ENCODE results near the gene GALNT2.

The GALNT2 gene

GRCh38 chr1:230279583-230279945, 212.5 kb downstream of the GALNT2 start:
- TF ChIP-seq FOXP2 (optimal IDR thresholded peaks at IDR 0.05; ENCODE audit: borderline replicate concordance, extremely low read depth, extremely low read length, insufficient read depth) (no peak), TAF1 (IDR thresholded peaks at IDR 0.05; ENCODE audit: borderline replicate concordance, insufficient read depth, low read length) (no peak)

DNA sequence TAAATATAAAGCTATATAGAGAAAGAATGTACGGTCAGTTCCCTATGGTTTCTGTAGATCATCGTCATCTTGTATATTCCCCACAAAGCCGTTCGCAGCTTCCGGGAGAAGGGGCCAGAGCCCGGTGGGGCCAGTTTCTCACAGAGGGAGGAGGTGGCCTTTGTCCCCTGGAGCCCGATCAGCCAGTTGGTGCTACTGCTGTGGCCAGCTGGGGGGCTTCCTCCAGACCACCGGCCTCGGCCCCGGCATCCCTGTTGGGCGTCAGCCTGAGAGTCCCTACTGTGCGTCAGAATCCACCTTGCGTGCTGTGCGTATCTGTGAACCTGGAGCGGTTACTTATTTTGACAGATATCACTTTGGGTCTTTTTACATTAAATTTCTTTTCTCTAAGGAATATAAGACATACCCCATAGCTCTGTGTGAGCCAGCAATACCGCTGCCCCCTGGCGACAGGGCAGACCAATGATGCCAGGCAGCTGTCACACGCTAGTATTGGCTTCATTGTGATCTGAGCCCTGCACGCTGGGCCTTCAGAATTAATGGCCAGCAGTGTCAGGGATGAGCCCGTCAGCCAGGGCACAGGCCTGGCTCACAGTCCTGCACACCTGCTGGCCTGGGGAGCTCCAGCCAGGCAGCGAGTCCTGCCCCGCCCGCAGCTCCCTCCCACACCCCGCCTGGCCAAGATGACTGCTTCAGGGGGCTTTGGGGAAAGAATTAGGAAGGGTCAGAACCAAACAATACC, 213.2 kb downstream of the GALNT2 start:
- TF ChIP-seq, protein P1, sequence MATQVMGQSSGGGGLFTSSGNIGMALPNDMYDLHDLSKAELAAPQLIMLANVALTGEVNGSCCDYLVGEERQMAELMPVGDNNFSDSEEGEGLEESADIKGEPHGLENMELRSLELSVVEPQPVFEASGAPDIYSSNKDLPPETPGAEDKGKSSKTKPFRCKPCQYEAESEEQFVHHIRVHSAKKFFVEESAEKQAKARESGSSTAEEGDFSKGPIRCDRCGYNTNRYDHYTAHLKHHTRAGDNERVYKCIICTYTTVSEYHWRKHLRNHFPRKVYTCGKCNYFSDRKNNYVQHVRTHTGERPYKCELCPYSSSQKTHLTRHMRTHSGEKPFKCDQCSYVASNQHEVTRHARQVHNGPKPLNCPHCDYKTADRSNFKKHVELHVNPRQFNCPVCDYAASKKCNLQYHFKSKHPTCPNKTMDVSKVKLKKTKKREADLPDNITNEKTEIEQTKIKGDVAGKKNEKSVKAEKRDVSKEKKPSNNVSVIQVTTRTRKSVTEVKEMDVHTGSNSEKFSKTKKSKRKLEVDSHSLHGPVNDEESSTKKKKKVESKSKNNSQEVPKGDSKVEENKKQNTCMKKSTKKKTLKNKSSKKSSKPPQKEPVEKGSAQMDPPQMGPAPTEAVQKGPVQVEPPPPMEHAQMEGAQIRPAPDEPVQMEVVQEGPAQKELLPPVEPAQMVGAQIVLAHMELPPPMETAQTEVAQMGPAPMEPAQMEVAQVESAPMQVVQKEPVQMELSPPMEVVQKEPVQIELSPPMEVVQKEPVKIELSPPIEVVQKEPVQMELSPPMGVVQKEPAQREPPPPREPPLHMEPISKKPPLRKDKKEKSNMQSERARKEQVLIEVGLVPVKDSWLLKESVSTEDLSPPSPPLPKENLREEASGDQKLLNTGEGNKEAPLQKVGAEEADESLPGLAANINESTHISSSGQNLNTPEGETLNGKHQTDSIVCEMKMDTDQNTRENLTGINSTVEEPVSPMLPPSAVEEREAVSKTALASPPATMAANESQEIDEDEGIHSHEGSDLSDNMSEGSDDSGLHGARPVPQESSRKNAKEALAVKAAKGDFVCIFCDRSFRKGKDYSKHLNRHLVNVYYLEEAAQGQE (IDR thresholded peaks at IDR 0.05; ENCODE audit: insufficient read depth in 1 of 2, low read depth in 2 of 2, low read length in 2 of 2): no peak
- no peak for TF ChIP-seq POLR2AphosphoS5 (IDR thresholded peaks at IDR 0.05; ENCODE audit: low read depth, low read length)
- no peak for TF ChIP-seq SIN3A (IDR thresholded peaks at IDR 0.05; ENCODE audit: borderline replicate concordance, insufficient read depth, low read length)
- no peak for TF ChIP-seq TAF1 (IDR thresholded peaks at IDR 0.05; ENCODE audit: borderline replicate concordance, insufficient read depth, low read length)
- no peak for TF ChIP-seq FOXP2 (optimal IDR thresholded peaks at IDR 0.05; ENCODE audit: borderline replicate concordance, extremely low read depth, extremely low read length, insufficient read depth)

- no peak for TF ChIP-seq SIN3A (IDR thresholded peaks at IDR 0.05; ENCODE audit: borderline replicate concordance, insufficient read depth, low read length)
- no peak for TF ChIP-seq POLR2AphosphoS5 (IDR thresholded peaks at IDR 0.05; ENCODE audit: low read depth, low read length)
- TF ChIP-seq, protein P1 (IDR thresholded peaks at IDR 0.05; ENCODE audit: insufficient read depth in 1 of 2, low read depth in 2 of 2, low read length in 2 of 2): no peak
- no peak for TF ChIP-seq TAF1 (IDR thresholded peaks at IDR 0.05; ENCODE audit: borderline replicate concordance, insufficient read depth, low read length)
- no peak for TF ChIP-seq FOXP2 (optimal IDR thresholded peaks at IDR 0.05; ENCODE audit: borderline replicate concordance, extremely low read depth, extremely low read length, insufficient read depth)
Measured at GRCh38 chr1:230280906-230281413, 213.9 kb downstream of the GALNT2 start.

DNA sequence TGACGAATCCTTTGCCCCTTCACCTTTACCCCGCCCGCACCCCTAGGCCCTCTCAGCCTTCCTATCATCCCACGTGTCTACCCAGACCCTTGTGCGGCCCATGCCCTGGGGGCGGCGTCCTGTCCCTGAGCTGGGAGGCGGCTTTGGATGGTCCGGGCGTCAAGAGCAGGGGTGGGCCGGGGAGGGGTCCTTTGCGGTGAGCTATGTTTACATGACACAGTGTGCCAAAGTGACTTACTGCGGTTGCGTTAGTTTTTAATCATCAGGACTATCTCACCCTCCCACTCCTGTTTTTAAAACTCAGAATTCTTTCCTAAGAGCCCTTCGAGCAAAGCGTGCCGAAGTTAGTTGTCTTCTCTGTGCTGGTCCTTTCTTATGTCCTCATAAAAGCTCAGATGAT, 214.5 kb downstream of the GALNT2 start:
- TF ChIP-seq, protein P1 (IDR thresholded peaks at IDR 0.05; ENCODE audit: insufficient read depth in 1 of 2, low read depth in 2 of 2, low read length in 2 of 2): no peak
- TF ChIP-seq SIN3A (IDR thresholded peaks at IDR 0.05; ENCODE audit: borderline replicate concordance, insufficient read depth, low read length) (no peak), FOXP2 (optimal IDR thresholded peaks at IDR 0.05; ENCODE audit: borderline replicate concordance, extremely low read depth, extremely low read length, insufficient read depth) (no peak), POLR2AphosphoS5 (IDR thresholded peaks at IDR 0.05; ENCODE audit: low read depth, low read length) (no peak), TAF1 (IDR thresholded peaks at IDR 0.05; ENCODE audit: borderline replicate concordance, insufficient read depth, low read length) (no peak)

DNA sequence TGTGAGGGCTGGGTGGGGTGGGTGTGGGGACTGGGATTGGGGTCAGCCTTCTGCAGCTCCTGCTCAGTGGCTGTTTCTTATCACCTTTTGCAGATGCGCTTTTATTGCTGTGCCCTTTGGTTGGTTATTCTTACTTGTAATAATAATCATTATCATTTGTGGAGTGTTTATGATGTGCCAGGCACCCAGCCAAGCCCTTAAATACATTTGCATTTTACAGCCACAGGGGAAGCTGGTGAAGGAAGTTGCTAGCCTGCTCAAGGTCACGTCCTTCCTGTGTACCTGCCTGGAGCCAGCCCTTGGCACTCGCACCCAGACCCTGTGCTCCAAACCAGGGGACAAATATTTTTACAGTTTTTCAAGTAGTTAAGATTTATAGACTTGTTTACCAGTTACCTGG, 215.1 kb downstream of the GALNT2 start:
- no peak for TF ChIP-seq TAF1 (IDR thresholded peaks at IDR 0.05; ENCODE audit: borderline replicate concordance, insufficient read depth, low read length)
- no peak for TF ChIP-seq FOXP2 (optimal IDR thresholded peaks at IDR 0.05; ENCODE audit: borderline replicate concordance, extremely low read depth, extremely low read length, insufficient read depth)
- no peak for TF ChIP-seq SIN3A (IDR thresholded peaks at IDR 0.05; ENCODE audit: borderline replicate concordance, insufficient read depth, low read length)
- TF ChIP-seq, protein P1 (IDR thresholded peaks at IDR 0.05; ENCODE audit: insufficient read depth in 1 of 2, low read depth in 2 of 2, low read length in 2 of 2): no peak
- no peak for TF ChIP-seq POLR2AphosphoS5 (IDR thresholded peaks at IDR 0.05; ENCODE audit: low read depth, low read length)
